Suppressor macrophage treated with lipopolysaccharide for 4 hours (primary cell): ENCODE measurements around the gene OR6B1.
"Not testable (repeated sequence)": the region's sequence is repeated elsewhere in the genome, so short reads cannot be mapped to it uniquely, and the experiment has no call there.

ENCODE experiments used
- DNase-seq: peaks from one replicate; pipeline ENCODE4 v3.0.0-alpha.2; 2020

Gene OR6B1

DNA sequence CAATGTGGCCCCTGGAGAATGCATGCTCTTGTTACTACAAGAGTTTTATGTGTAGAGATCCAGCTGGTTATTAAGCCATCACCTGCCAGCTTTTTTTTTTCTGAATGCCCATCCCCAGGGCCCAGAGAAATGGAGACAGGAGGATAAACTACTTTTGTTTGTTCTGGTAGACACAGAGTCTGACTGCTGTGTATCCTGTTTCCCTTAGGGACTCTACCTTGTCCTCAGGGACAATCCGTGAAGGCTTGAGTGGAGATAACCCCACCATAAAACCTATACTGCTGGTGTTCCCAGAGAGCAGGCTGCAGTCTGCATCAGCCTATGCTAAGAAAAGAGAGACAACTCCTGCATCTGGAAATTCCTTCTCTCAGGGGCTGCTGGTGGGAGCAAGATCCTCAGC is 48.5 kb downstream of the OR6B1 start, which contains the start of gene OR2A5:
OR2A5 (plus strand) TSS at position 301 of the 400 bp plus-strand sequence. CDS start 1,454 bp downstream, outside the sequence.
- DNase-seq = no peak

GRCh38 chr7:144049491-144049890 is 49.4 kb downstream of the OR6B1 start:
- DNase-seq = no peak

GRCh38 chr7:144050093-144050492 is 50.0 kb downstream of the OR6B1 start:
- DNase-seq = no peak

- DNase-seq = not testable (repeated sequence)
These were observed 50.8 kb downstream of the OR6B1 start for GRCh38 chr7:144050884-144051283.

DNA sequence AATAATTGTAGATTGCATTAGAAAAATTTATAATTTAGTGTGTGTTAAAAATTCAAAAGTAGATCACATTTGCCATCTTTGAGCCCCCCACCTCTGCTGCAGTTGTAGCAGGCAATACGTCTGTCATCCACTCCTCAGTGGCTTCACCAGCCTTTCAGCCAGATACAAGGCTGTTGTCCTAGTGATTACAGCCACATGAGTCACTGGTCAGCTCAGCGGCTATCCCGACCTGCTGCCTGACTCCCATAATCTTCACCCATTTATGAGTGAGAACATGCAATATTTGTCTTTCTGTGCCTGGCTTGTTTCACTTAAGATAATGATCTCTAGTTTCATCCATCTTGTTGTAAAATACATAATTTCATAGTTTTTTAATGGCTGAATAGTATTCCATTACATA is 57.8 kb downstream of the OR6B1 start:
- DNase-seq = no peak
